ENCODE results near the gene CDCA8. TPM values are rescaled to one million over a fixed set of nuclear protein-coding genes. Genes with fewer than 3 reads are reported as not detected.
A peak's percentile ranks its signal among the peaks of the same experiment; 100 is the strongest.

CDCA8 gene
- total RNA-seq (2011; cell fraction: chromatin; rRNA removed; ENCODE audit: low replicate concordance), result 55.0 and 75.1 TPM in 2 replicates
- 60.3 and 62.5 TPM in 2 replicates for total RNA-seq (2011; cell fraction: nucleolus; rRNA removed)
- total RNA-seq (2011; cell fraction: nucleoplasm; rRNA removed), result 61.4 and 63.4 TPM in 2 replicates
- total RNA-seq (2014; rRNA removed) (26.4 and 29.3 TPM in 2 replicates), total RNA-seq (2014; rRNA removed; fragmentation: Illumina TruSeq; extraction: Trizol) (35.8 and 38.3 TPM in 2 replicates), total RNA-seq (2015; rRNA removed; fragmentation: Illumina TruSeq; extraction: Trizol) (34.4 and 37.7 TPM in 2 replicates), total RNA-seq (2021) (72.5 and 81.8 TPM in 2 replicates), polyA plus RNA-seq (2011; rRNA removed) (118 and 120 TPM in 2 replicates), polyA plus RNA-seq (2014; fragmentation: Illumina TruSeq; extraction: Trizol) (117 and 124 TPM in 2 replicates), polyA plus RNA-seq (2014; fragmentation: Nextera tagmentation; extraction: Ambion mirVana) (100 to 1,000 TPM in 1 of 2 experiments, 10 to 100 TPM in 1; 84.3 to 148 TPM), polyA plus RNA-seq (2014; rRNA removed) (74.1 and 81.7 TPM in 2 replicates), polyA minus RNA-seq (2011; rRNA and poly(A)+ RNA removed) (68.8 and 84.8 TPM in 2 replicates), Bru-seq, nascent RNA (percentile 92 among the genes with signal in this experiment), BruChase-seq, experiment 1, labeled RNA remaining after a 2-hour chase (percentile 96 among the genes with signal in this experiment), BruChase-seq, experiment 2, labeled RNA remaining after a 6-hour chase (percentile 97 among the genes with signal in this experiment)
- polyA plus RNA-seq (2011; cell fraction: cytosol; rRNA removed), result 99.5 and 121 TPM in 2 replicates
- 89.5 and 92.0 TPM in 2 replicates for polyA plus RNA-seq (2011; cell fraction: nucleus; rRNA removed)
- polyA plus RNA-seq (2012), result 72.5 and 78.6 TPM in 2 replicates
- polyA minus RNA-seq (2011; cell fraction: cytosol; rRNA and poly(A)+ RNA removed), result 44.7 and 47.7 TPM in 2 replicates
- polyA minus RNA-seq (2011; cell fraction: nucleus; rRNA and poly(A)+ RNA removed), result 24.9 and 31.9 TPM in 2 replicates
- long read RNA-seq, experiment 1, transcript CDCA8-201 (11 exons, 2,303 nt), result minor isoform, 35 of 342 reads
- long read RNA-seq, experiment 1, transcript CDCA8-202 (10 exons, 2,469 nt), result major isoform, 191 of 342 reads
- long read RNA-seq, experiment 1, partial matches to known transcripts, result 72 of 342 reads
- long read RNA-seq, experiment 1, other reads (novel, unspliced or antisense), result 44 of 342 reads
- long read RNA-seq, experiment 2, transcript CDCA8-201 (11 exons, 2,303 nt), result minor isoform, 9 of 89 reads
- long read RNA-seq, experiment 2, transcript CDCA8-202 (10 exons, 2,469 nt), result major isoform, 53 of 89 reads
- long read RNA-seq, experiment 2, partial matches to known transcripts, result 22 of 89 reads
- long read RNA-seq, experiment 2, other reads (novel, unspliced or antisense), result 5 of 89 reads
- long read RNA-seq, experiment 3, transcript CDCA8-202 (10 exons, 2,469 nt), result major isoform, 74 of 110 reads
- long read RNA-seq, experiment 3, transcript CDCA8-201 (11 exons, 2,303 nt), result minor isoform, 15 of 110 reads
- long read RNA-seq, experiment 3, partial matches to known transcripts, result 16 of 110 reads
- long read RNA-seq, experiment 3, other reads (novel, unspliced or antisense), result 5 of 110 reads

DNA sequence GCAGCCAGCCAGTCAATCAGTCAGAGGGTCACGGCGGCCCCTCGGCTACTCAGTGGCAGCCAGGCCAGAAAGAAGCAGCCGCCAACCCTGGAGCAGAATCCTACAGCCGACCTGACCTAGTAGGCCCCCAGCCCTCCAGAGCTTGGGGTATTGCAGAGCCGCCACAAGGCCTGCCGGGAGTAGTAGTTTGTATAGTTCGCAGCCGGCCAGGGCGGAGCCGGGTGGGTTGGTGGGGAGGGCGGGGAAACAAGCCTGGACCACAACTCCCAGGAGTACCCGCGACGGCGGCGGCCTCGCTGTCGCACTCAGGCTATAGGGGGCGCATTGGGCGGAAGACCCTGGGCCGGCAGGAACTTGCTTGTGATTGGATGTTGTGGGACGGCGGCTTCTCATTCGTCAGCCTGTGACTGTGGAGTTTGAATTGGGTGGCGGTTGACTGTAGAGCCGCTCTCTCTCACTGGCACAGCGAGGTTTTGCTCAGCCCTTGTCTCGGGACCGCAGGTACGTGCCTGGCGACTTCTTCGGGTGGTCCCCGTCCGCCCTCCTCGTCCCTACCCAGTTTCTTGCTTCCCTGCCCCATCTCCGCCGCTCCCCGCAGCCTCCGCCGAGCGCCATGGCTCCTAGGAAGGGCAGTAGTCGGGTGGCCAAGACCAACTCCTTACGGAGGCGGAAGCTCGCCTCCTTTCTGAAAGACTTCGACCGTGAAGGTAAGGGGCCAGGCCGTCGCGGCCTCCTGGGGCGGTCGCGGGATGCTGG is at the start of gene CDCA8:
Gene CDCA8 (plus strand): TSS at position 439 of the 756 bp plus-strand sequence. CDS start 175 bp downstream, at position 614.
- Histone ChIP-seq H3K9ac (ENCODE audit: insufficient read depth in 1 of 2, low read depth in 2 of 2, low read length in 2 of 2) (peak within 1 kb of the TSS; percentile 95 to 98), H3K36me3 (ENCODE audit: control insufficient read depth, insufficient read depth, low read length) (peaks cover 54% of the 10 kb centered on the region), H3K27ac (ENCODE audit: extremely low read depth, low read depth, low read length) (peak within 1 kb of the TSS; percentile 90), H3K79me2 (ENCODE audit: control insufficient read depth, insufficient read depth, low read length) (peaks cover 78% of the 10 kb centered on the region), H3K4me1 (replicated peaks in 1 of 2; ENCODE audit: control insufficient read depth in 2 of 2, insufficient read depth in 2 of 2, low read length in 2 of 2) (peaks cover 19 to 32% of the 10 kb centered on the region in 2 experiments), H3K4me2 (ENCODE audit: insufficient read depth, low read length) (peak within 1 kb of the TSS; percentile 94), H2AFZ (ENCODE audit: low read depth, low read length) (peak within 1 kb of the TSS; percentile 91), H4K20me1 (replicated peaks; ENCODE audit: control insufficient read depth, insufficient read depth, low read length) (no peaks in the 10 kb centered on the region), H3K27me3 (ENCODE audit: control insufficient read depth in 2 of 2, insufficient read depth in 2 of 2, low read length in 2 of 2) (no peaks in the 10 kb centered on the region), H3K9me1 (ENCODE audit: control insufficient read depth, insufficient read depth, low read length) (no peaks in the 10 kb centered on the region), H3K4me3 (peak within 1 kb of the TSS; percentile 92), H3K9me3 (replicated peaks; ENCODE audit: control insufficient read depth, insufficient read depth, low read depth, low read length) (no peaks in the 10 kb centered on the region)
- in situ Hi-C loops (cut with MboI) (no loop called here), intact Hi-C loops (cut with micrococcal nuclease) (loop anchor here (2.0 to 5.0 kb wide), 4 partner anchors 135 to 320 kb away; partner anchors contain the start of genes DNALI1, MTF1, SF3A3 and UTP11)
- POLR2A ChIA-PET, result interaction anchor here (0.5 to 5.4 kb wide), 18 partner anchors 9 to 677 kb away, joined by 3 to 49 read pairs (median 3); no protein-coding TSS in a partner anchor
- FAIRE-seq (peak; percentile 98), DNase-seq (ENCODE audit: extremely low read depth in 1 of 4, low spot score in 3 of 4) (peak; percentile 97 to 100 (median 98)), ATAC-seq (peak; percentile 92)
- under 1% methylated on average over 45 of the region's 54 CpGs for WGBS (ENCODE audit: insufficient coverage, low coverage, missing lambda C conversion rate)
- CTCF ChIA-PET (ENCODE audit: low intra/inter-chr PET ratio), result no interaction called here
- no TSS peak for BruUV-seq (replicated peaks)
- TF ChIP-seq IRF2 (CRISPR knock-in tag; IDR thresholded peaks at IDR 0.05) (0 out of 2 replicates have a peak, but pooled peaks have one; percentile 74), RCOR1 (IDR thresholded peaks at IDR 0.05; ENCODE audit: borderline replicate concordance in 1 of 2, low read depth in 2 of 2, low read length in 2 of 2) (peak in 1 of 2 experiments; percentile 63; a peak in 1 of 4 replicates)
- TF ChIP-seq, protein P1, sequence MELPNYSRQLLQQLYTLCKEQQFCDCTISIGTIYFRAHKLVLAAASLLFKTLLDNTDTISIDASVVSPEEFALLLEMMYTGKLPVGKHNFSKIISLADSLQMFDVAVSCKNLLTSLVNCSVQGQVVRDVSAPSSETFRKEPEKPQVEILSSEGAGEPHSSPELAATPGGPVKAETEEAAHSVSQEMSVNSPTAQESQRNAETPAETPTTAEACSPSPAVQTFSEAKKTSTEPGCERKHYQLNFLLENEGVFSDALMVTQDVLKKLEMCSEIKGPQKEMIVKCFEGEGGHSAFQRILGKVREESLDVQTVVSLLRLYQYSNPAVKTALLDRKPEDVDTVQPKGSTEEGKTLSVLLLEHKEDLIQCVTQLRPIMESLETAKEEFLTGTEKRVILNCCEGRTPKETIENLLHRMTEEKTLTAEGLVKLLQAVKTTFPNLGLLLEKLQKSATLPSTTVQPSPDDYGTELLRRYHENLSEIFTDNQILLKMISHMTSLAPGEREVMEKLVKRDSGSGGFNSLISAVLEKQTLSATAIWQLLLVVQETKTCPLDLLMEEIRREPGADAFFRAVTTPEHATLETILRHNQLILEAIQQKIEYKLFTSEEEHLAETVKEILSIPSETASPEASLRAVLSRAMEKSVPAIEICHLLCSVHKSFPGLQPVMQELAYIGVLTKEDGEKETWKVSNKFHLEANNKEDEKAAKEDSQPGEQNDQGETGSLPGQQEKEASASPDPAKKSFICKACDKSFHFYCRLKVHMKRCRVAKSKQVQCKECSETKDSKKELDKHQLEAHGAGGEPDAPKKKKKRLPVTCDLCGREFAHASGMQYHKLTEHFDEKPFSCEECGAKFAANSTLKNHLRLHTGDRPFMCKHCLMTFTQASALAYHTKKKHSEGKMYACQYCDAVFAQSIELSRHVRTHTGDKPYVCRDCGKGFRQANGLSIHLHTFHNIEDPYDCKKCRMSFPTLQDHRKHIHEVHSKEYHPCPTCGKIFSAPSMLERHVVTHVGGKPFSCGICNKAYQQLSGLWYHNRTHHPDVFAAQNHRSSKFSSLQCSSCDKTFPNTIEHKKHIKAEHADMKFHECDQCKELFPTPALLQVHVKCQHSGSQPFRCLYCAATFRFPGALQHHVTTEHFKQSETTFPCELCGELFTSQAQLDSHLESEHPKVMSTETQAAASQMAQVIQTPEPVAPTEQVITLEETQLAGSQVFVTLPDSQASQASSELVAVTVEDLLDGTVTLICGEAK (IDR thresholded peaks at IDR 0.05), result peak; percentile 88
- TF ChIP-seq, protein P1 (CRISPR knock-in tag; IDR thresholded peaks at IDR 0.05), result no peak

Data from K562 (cell line).